OCI-LY3 (cell line): ENCODE measurements around the gene DNAJB11.

Experiments used
- CTCF ChIP-seq: fragments of 200-600, 300-600 bp; sonication (generic); IDR thresholded peaks from 2 replicates; pipeline ENCODE4 v1.5.1; 2014; ENCODE audit warnings: antibody characterized with exemption, low read length, low read depth
- EZH2phosphoT487 ChIP-seq: fragments of 200-600 bp; shearing (Covaris generic); IDR thresholded peaks from 2 replicates; pipeline ENCODE4 v1.6.1; 2018; ENCODE audit warnings: antibody characterized with exemption, mixed run types, low read depth

- TF ChIP-seq CTCF (no peak), EZH2phosphoT487 (no peak)
These were observed 10.3 kb downstream of the DNAJB11 start for GRCh38 chr3:186580785-186581184.
